HepG2 (cell line): ENCODE measurements around the gene FAM83E. TPM values are rescaled to one million over a fixed set of nuclear protein-coding genes. Genes with fewer than 3 reads are reported as not detected.

ENCODE experiments used
- FOXA1 ChIP-seq, 2 experiments: fragments of 450-650 bp in 1 of 2; sonication (generic) in 1 of 2; formaldehyde crosslinking in 1 of 2; IDR thresholded peaks; 2 replicates each; pipeline versions ENCODE4 v1.4.0 to v1.6.1; 2016 to 2020; ENCODE audit warnings: missing genetic modification reagents in 1 of 2
- MAF1 ChIP-seq: sonication (generic); formaldehyde crosslinking; IDR thresholded peaks from 2 replicates; pipeline ENCODE4 v1.5.0; 2020; ENCODE audit warnings: missing genetic modification reagents, borderline replicate concordance
- MAZ ChIP-seq, 2 experiments: sonication (generic) in 1 of 2; formaldehyde crosslinking in 1 of 2; IDR thresholded peaks; 2 replicates each; pipeline versions ENCODE4 v1.5.0 to v1.6.1; 2012 to 2020; ENCODE audit warnings: low read depth in 2 of 2, mild to moderate bottlenecking in 2 of 2, borderline replicate concordance in 1 of 2, improper control_type of control experiment in 1 of 2, low read length in 1 of 2, missing genetic modification reagents in 1 of 2, moderate library complexity in 1 of 2
- NCOA5 ChIP-seq: sonication (generic); formaldehyde crosslinking; IDR thresholded peaks from 2 replicates; pipeline ENCODE4 v1.4.0; 2020; ENCODE audit warnings: missing genetic modification reagents
- SATB2 ChIP-seq: sonication (generic); formaldehyde crosslinking; IDR thresholded peaks from 2 replicates; pipeline ENCODE4 v1.5.0; 2020; ENCODE audit warnings: missing genetic modification reagents
- ZC3H13 ChIP-seq: sonication (generic); formaldehyde crosslinking; IDR thresholded peaks from 2 replicates; pipeline ENCODE4 v1.8.1; 2023; ENCODE audit warnings: mild to moderate bottlenecking, missing genetic modification reagents, moderate library complexity
- ZFP36L1 ChIP-seq: sonication (generic); formaldehyde crosslinking; IDR thresholded peaks from 2 replicates; pipeline ENCODE4 v1.8.0; 2022; ENCODE audit warnings: mild to moderate bottlenecking, missing genetic modification reagents, moderate library complexity
- ZIK1 ChIP-seq: sonication (generic); formaldehyde crosslinking; IDR thresholded peaks from 2 replicates; pipeline ENCODE4 v1.5.0; 2020; ENCODE audit warnings: mild to moderate bottlenecking, low read depth, missing genetic modification reagents, borderline replicate concordance
- ZNF468 ChIP-seq: sonication (generic); formaldehyde crosslinking; IDR thresholded peaks from 2 replicates; pipeline ENCODE4 v1.8.0; 2022; ENCODE audit warnings: mild to moderate bottlenecking, moderate library complexity, missing genetic modification reagents
- ZNF510 ChIP-seq: sonication (generic); formaldehyde crosslinking; IDR thresholded peaks from 2 replicates; pipeline ENCODE4 v1.4.0; 2020; ENCODE audit warnings: low read depth, mild to moderate bottlenecking, missing genetic modification reagents
- ZNF816 ChIP-seq: sonication (generic); formaldehyde crosslinking; IDR thresholded peaks from 2 replicates; pipeline ENCODE4 v1.8.0; 2022; ENCODE audit warnings: missing genetic modification reagents, mild to moderate bottlenecking, borderline replicate concordance
- ZNF83 ChIP-seq: sonication (generic); formaldehyde crosslinking; IDR thresholded peaks from 2 replicates; pipeline ENCODE4 v1.4.0; 2020; ENCODE audit warnings: missing genetic modification reagents, mild to moderate bottlenecking, borderline replicate concordance
- polyA plus RNA-seq, 8 experiments: library from polyadenylated mRNA; depleted of rRNA in 3 of 8; stranded (reverse) in 7 of 8; unstranded in 1 of 8; fragments of >200 nt; fragmentation: Illumina TruSeq in 4 of 8; extraction: Trizol in 4 of 8; gene quantifications; 2 replicates each; pipeline versions ENCODE4 v1.2.1 to v1.2.3, GENCODE V29; 2011 to 2016; ENCODE audit warnings: low read depth in 4 of 8, missing spikeins in 1 of 8, mixed read lengths in 1 of 8; ENCODE audit not compliant: insufficient read depth in 1 of 8
- total RNA-seq, 5 experiments: library from RNA; depleted of rRNA; stranded (reverse); fragments of >200 nt; fragmentation: Illumina TruSeq; extraction: Trizol; gene quantifications; 2 replicates each; pipeline ENCODE4 v1.2.3, GENCODE V29; 2016; ENCODE audit warnings: low read depth in 1 of 5
- TF ChIP-seq, protein P1 (sequence below): sonication (generic); formaldehyde crosslinking; IDR thresholded peaks from 2 replicates; pipeline ENCODE4 v1.5.1; 2020; ENCODE audit warnings: mild to moderate bottlenecking, moderate library complexity, missing genetic modification reagents
- TF ChIP-seq, protein P2 (sequence below): sonication (generic); formaldehyde crosslinking; conservative IDR thresholded peaks from 2 replicates; pipeline ENCODE4 v1.4.0; 2020; ENCODE audit warnings: missing genetic modification reagents
- TF ChIP-seq, protein P3 (sequence below): sonication (generic); formaldehyde crosslinking; IDR thresholded peaks from 2 replicates; pipeline ENCODE4 v1.4.0; 2020; ENCODE audit warnings: mild to moderate bottlenecking, missing genetic modification reagents
- TF ChIP-seq, protein P4 (sequence below): IDR thresholded peaks from 2 replicates; pipeline ENCODE4 v1.6.1; 2016; ENCODE audit warnings: missing genetic modification reagents, missing compliant biosample characterization
- TF ChIP-seq, protein P5 (sequence below): IDR thresholded peaks from 2 replicates; pipeline ENCODE4 v1.6.1; 2016; ENCODE audit warnings: missing compliant biosample characterization, missing genetic modification reagents, borderline replicate concordance
- TF ChIP-seq, protein P6 (sequence below): IDR thresholded peaks from 2 replicates; pipeline ENCODE4 v1.6.1; 2016; ENCODE audit warnings: missing biosample characterization, missing genetic modification reagents, low read depth
- TF ChIP-seq, protein P7 (sequence below): IDR thresholded peaks from 2 replicates; pipeline ENCODE4 v1.6.1; 2016; ENCODE audit warnings: control low read depth

The FAM83E gene
- total and polyA plus RNA-seq, 2 of the 13 experiments (the other 11 are each of a cell fraction or from before 2014, with no cell fraction given): 0.18 to 0.60 TPM

DNA sequence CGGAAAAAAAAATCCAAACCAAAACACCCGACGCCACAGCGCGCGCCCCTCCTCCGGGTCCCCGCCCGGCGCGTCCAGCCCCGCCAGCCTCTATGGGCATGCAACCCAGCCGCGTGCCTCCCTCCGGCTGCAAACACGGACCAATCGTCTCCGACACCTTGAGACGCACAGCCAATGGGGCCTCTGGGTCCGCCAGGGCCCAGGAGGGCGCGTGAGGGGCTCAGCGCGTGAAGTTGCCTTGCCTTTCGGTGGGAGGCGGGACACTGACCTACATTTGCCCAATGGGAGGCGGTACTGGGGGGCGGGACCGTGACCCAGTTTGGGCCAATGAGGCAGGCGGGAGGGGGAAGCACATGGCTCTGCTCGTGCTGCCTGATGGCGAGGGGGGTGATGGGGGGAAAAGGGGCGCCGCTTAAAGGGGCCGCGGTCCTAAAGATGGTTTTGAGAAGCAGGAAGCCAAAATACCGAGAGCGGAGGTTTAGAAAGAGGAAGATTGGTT lies 22.6 kb upstream of the FAM83E start (continued):
- TF ChIP-seq, protein P1, sequence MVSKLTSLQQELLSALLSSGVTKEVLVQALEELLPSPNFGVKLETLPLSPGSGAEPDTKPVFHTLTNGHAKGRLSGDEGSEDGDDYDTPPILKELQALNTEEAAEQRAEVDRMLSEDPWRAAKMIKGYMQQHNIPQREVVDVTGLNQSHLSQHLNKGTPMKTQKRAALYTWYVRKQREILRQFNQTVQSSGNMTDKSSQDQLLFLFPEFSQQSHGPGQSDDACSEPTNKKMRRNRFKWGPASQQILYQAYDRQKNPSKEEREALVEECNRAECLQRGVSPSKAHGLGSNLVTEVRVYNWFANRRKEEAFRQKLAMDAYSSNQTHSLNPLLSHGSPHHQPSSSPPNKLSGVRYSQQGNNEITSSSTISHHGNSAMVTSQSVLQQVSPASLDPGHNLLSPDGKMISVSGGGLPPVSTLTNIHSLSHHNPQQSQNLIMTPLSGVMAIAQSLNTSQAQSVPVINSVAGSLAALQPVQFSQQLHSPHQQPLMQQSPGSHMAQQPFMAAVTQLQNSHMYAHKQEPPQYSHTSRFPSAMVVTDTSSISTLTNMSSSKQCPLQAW (CRISPR knock-in tag): peak; percentile 92
- TF ChIP-seq ZFP36L1 (CRISPR knock-in tag) (peak; percentile 92; the same call in 1 of the 2 replicates), ZNF510 (CRISPR knock-in tag) (peak; percentile 94; the same call in 1 of the 2 replicates), NCOA5 (CRISPR knock-in tag) (no peak), ZC3H13 (CRISPR knock-in tag) (peak; percentile 82), SATB2 (CRISPR knock-in tag) (no peak), ZNF816 (CRISPR knock-in tag) (0 out of 2 replicates have a peak, but pooled peaks have one; percentile 81), FOXA1 (IDR thresholded peaks at IDR 0.05) (no peak), FOXA1 (CRISPR knock-in tag; IDR thresholded peaks at IDR 0.05) (no peak), ZNF83 (CRISPR knock-in tag) (peak; percentile 84; the same call in 1 of the 2 replicates), MAF1 (CRISPR knock-in tag) (no peak), ZNF468 (0 out of 2 replicates have a peak, but pooled peaks have one; percentile 69), MAZ (IDR thresholded peaks at IDR 0.05; ENCODE audit: borderline replicate concordance, low read depth, low read length) (peak; percentile 74; the same call in 1 of the 2 replicates), MAZ (CRISPR knock-in tag; IDR thresholded peaks at IDR 0.05; ENCODE audit: low read depth) (peak; percentile 87), ZIK1 (peak; percentile 85)
- TF ChIP-seq, protein P2, sequence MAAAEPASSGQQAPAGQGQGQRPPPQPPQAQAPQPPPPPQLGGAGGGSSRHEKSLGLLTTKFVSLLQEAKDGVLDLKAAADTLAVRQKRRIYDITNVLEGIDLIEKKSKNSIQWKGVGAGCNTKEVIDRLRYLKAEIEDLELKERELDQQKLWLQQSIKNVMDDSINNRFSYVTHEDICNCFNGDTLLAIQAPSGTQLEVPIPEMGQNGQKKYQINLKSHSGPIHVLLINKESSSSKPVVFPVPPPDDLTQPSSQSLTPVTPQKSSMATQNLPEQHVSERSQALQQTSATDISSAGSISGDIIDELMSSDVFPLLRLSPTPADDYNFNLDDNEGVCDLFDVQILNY (CRISPR knock-in tag): no peak; the same call in 1 of the 2 replicates
- TF ChIP-seq, protein P3, sequence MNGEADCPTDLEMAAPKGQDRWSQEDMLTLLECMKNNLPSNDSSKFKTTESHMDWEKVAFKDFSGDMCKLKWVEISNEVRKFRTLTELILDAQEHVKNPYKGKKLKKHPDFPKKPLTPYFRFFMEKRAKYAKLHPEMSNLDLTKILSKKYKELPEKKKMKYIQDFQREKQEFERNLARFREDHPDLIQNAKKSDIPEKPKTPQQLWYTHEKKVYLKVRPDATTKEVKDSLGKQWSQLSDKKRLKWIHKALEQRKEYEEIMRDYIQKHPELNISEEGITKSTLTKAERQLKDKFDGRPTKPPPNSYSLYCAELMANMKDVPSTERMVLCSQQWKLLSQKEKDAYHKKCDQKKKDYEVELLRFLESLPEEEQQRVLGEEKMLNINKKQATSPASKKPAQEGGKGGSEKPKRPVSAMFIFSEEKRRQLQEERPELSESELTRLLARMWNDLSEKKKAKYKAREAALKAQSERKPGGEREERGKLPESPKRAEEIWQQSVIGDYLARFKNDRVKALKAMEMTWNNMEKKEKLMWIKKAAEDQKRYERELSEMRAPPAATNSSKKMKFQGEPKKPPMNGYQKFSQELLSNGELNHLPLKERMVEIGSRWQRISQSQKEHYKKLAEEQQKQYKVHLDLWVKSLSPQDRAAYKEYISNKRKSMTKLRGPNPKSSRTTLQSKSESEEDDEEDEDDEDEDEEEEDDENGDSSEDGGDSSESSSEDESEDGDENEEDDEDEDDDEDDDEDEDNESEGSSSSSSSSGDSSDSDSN (CRISPR knock-in tag): no peak
- TF ChIP-seq, protein P4, sequence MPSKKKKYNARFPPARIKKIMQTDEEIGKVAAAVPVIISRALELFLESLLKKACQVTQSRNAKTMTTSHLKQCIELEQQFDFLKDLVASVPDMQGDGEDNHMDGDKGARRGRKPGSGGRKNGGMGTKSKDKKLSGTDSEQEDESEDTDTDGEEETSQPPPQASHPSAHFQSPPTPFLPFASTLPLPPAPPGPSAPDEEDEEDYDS (CRISPR knock-in tag): peak; percentile 80
- TF ChIP-seq, protein P5, sequence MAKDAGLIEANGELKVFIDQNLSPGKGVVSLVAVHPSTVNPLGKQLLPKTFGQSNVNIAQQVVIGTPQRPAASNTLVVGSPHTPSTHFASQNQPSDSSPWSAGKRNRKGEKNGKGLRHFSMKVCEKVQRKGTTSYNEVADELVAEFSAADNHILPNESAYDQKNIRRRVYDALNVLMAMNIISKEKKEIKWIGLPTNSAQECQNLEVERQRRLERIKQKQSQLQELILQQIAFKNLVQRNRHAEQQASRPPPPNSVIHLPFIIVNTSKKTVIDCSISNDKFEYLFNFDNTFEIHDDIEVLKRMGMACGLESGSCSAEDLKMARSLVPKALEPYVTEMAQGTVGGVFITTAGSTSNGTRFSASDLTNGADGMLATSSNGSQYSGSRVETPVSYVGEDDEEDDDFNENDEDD (CRISPR knock-in tag): peak; percentile 94
- TF ChIP-seq, protein P6, sequence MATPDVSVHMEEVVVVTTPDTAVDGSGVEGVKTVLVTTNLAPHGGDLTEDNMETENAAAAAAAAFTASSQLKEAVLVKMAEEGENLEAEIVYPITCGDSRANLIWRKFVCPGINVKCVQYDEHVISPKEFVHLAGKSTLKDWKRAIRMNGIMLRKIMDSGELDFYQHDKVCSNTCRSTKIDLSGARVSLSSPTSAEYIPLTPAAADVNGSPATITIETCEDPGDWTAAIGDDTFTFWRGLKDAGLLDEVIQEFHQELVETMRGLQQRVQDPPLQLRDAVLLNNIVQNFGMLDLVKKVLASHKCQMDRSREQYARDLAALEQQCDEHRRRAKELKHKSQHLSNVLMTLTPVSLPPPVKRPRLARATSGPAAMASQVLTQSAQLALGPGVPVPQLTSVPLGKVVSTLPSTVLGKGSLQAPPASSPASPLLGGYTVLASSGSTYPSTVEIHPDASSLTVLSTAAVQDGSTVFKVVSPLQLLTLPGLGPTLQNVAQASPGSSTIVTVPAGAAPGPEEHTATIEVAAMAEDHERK (CRISPR knock-in tag): peak; percentile 37; the same call in 1 of the 2 replicates
- TF ChIP-seq, protein P7, sequence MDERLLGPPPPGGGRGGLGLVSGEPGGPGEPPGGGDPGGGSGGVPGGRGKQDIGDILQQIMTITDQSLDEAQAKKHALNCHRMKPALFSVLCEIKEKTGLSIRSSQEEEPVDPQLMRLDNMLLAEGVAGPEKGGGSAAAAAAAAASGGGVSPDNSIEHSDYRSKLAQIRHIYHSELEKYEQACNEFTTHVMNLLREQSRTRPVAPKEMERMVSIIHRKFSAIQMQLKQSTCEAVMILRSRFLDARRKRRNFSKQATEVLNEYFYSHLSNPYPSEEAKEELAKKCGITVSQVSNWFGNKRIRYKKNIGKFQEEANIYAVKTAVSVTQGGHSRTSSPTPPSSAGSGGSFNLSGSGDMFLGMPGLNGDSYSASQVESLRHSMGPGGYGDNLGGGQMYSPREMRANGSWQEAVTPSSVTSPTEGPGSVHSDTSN (CRISPR knock-in tag): no peak
